HG03354 (cell line): ENCODE data around the gene AKAP7.
"Not testable (repeated sequence)": the region's sequence is repeated elsewhere in the genome, so short reads cannot be mapped to it uniquely, and the experiment has no call there.

ENCODE experiments used
- ATAC-seq: cut with Tn5 transposase; IDR thresholded peaks from one replicate; pipeline ENCODE4 v1.9.1; 2021; ENCODE audit warnings: mild to moderate bottlenecking; ENCODE audit not compliant: unreplicated experiment, poor library complexity, severe bottlenecking

Gene AKAP7

GRCh38 chr6:131325669-131326068, 190.4 kb downstream of the AKAP7 start:
- not testable (repeated sequence) for ATAC-seq

GRCh38 chr6:131328727-131329126, 193.5 kb downstream of the AKAP7 start:
- not testable (repeated sequence) for ATAC-seq

DNA sequence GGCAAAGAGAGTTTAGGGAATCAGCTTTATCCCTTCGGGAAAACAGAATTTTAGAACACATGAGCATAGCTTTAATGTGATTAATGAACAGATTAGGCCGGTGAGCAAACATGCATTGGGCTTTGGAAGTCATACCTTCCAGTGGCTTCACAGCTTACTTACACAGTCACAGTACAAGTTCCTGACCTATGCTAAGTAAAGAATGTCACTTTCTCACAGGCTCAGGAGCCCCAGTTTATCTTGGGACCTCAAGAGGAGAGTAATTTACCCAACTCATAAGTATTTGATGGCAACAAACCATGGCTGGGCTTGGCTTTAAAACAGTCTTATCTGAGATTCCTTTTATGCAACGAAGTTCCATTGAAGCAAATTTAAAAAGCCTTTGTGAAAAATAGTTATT, 195.9 kb downstream of the AKAP7 start:
- ATAC-seq, result no peak

- no peak for ATAC-seq
Observed at GRCh38 chr6:131331873-131332781, 196.9 kb downstream of the AKAP7 start.
